ENCODE measurements around the gene ATP9A.
"Not testable (repeated sequence)": the region's sequence is repeated elsewhere in the genome, so short reads cannot be mapped to it uniquely, and the experiment has no call there.

The ATP9A gene

DNA sequence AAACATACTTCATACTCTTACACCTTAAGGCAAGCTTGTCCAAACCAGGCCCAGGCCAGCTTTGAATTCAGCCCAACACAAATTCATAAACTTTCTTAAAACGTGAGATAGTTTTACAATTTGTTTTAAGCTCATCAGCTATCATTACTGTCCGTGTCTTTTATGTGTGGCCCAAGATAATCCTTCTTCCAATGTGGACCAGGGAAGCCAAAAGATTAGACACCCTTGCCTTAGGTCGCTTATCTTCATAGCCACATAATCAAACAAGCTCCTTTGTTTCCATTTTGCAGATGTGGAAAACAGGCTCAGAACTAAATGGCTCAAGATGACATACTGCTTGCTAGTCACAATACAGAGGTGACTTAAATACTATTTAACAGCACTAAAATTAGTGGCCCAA, 28.1 kb upstream of the ATP9A start:
- no peak for DNase-seq

DNA sequence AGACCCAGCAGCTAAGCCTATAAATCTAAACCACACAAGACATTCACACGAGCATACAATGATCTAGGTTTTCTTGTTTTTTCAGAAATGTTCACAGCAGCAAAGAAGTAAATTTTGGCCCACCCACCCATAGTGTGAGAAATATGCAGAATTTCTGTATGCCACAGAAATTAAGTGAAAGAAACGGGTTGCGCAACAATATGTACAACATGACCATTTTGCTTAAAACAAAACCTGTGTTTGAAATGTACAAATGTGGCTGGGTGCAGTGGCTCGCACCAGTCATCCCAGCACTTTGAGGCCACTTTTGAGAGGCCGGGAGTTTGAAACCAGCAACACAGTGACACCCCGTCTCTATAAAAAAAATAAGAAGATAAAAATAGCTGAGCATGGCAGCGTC, 24.8 kb upstream of the ATP9A start:
- no peak for DNase-seq

DNA sequence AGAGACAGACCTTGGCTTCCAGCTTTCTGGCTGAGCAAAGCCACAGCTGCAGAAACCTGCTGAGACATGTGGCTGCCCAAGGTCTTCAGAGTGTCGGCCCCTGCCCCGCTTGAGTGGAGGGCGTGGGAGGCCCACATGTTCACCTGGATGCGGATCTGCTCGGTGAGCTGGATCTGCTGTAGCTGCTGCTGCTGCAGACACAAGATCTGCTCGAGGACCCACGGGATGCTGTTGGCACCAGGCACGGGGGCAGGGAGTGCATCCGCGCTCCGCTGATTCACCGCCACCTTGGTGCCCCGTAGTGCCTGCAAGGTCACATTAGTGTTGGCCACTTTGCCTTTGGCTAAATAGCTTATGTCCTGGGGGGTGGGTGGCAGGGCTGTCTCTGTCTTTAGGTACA, 23.4 kb upstream of the ATP9A start:
- DNase-seq = no peak

DNA sequence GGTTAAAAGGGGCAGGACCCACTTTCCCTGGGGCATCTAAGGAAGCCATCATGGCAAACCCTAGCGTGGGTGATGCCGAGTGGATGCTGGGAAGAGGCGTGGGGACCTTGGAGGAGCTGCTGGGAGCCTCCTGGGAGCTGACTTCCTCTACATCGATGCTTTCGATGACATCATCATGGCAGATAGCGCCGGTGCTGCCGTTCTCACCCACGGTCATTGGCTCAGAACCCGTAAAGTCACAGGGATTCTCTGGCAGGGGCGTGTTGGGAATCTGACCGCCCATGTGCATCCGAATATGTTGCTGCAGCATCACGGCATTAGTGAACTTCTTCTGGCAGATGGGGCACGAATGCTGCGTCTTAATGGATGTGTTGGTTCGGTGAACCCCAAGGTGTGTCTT, 22.1 kb upstream of the ATP9A start:
- no peak for DNase-seq

DNA sequence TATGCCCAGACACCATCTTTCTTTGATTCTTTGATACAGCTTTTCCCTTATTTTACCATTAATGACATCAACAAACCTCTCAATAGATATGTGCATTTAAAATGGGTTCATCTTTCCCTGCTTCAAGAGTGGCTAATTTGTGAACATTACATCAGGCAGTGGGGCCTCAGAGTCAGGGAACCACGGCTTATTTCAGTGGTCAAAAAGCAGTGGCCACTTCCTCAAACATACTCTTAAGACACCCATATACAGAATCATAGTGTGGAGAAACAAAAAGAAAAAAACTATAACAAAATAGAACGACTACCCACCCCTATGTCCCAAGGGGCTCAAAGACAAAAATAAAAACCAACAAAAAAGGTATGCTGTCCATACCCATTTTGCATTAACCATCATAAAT, 21.2 kb upstream of the ATP9A start:
- DNase-seq = no peak

DNA sequence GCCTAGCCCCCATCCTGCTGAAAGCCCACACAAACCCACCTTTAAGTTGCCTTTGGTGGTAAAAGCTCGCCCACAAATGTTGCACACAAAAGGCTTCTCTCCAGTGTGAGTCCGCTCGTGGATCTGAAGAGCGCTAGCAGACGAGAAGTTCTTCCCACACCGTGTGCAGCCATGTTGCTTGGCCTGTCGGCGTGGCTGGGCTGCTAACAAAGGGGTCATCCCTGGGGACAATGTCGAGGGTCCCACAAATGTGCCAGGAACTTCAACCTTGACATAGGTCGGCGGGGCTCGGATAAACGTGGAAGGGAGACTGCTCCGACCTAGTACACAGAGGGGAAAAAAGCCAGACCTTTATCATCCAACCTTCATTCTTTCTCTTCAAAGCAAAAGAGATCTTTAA, 20.6 kb upstream of the ATP9A start:
- DNase-seq = no peak

DNA sequence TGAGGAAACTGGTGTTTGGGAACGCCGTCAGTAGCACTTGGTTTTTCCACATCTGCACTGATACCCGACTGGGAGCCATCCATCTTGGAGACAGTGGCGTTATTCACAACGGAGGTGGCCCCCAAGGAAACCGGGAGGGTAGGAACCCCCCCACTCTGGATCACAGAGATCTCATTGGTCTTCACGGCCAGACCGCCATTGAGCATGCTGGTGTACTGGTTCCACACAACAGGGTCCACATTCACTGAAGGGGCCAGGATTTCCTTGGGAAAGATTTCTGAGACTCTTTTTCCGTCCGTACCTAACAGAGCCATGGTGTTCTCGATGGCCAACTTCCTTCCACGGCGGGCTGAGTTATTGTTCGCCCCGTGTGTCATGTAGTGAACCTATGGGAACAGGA, 16.1 kb upstream of the ATP9A start:
- no peak for DNase-seq

DNA sequence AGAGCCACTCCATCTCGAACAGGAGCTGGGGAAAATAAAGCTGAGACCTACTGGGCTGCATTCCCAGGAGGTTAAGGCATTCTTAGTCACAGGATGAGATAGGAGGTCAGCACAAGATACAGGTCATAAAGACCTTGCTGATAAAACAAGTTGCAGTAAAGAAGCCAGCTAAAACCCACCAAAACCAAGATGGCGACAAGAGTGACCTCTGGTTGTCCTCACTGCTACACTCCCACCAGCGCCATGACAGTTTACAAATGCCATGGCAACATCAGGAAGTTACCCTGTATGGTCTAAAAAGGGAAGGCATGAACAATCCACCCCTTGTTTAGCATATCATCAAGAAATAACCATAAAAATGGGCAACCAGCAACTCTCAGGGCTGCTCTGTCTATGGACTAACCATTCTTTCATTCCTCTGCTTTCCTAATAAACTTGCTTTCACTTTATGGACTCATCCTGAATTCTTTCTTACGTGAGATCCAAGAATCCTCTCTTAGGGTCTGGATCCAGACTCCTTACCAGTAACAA, 10.1 kb upstream of the ATP9A start:
- not testable (repeated sequence) for DNase-seq

DNA sequence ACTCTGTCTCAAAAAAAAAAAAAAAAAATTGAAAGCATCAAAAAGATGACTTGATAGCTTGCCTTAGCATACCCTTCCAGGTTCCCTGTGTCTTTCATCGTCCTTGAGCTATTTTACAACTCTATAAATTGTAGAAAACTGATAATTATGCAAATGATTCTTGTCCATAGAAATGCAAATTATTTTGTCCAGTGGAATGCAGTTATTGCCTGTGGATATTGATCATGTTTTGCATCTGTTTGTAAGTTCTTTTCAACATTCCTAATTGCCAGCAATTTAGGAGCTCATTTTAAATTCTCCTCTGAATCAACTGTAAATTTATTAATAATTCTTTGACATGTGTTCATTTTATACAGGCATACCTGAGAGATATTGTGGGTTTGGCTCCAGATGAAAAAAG, 7.1 kb upstream of the ATP9A start:
- no peak for DNase-seq

DNA sequence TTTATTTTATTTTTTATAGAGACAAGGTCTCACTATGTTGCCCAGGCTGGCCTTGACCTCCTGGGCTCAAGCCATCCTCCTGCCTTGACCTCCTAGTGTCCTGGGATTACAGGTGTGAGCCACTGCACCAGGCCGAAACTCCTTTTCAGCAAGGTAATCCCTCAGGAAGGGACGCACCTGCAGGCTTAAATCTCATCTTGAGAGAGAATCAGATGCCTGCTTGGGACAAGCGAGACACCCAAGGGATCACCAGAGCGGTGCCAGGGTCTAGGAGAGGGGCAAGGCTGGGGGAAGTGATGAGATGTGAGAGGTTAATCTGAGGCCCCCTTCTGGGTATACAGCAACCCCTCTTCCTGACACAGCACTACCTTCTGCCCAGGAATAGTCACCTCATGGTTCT, 4.0 kb upstream of the ATP9A start:
- DNase-seq = no peak

DNA sequence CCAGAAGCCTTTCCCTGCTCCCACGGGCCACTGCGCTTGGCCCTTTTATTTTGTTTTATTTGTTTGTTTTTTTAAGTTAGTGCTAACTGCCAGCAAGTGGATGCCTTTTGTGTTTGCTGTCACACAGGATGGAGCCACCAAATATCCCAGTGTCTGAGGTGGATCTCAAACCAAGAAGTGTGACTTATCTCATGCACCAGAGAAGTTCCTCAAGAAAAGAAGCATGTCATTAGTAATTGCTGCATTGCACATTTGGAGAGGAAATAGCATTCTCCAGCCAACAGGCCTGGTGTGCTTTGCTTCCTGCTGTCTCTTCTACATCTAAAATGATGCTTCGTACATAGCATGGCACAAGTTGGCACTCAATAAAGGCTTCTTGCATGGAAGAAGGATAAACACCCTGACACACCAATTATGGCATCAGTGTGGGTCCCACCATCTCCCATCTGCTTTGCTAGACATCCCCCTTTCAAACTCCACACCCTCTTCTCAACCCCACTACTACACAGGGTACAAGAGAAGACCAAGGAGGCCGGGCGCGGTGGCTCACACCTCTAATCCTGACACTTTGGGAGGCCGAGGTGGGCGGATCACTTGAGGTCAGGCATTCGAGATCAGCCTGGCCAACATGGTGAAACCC, 1.9 kb upstream of the ATP9A start:
- no peak for DNase-seq

DNA sequence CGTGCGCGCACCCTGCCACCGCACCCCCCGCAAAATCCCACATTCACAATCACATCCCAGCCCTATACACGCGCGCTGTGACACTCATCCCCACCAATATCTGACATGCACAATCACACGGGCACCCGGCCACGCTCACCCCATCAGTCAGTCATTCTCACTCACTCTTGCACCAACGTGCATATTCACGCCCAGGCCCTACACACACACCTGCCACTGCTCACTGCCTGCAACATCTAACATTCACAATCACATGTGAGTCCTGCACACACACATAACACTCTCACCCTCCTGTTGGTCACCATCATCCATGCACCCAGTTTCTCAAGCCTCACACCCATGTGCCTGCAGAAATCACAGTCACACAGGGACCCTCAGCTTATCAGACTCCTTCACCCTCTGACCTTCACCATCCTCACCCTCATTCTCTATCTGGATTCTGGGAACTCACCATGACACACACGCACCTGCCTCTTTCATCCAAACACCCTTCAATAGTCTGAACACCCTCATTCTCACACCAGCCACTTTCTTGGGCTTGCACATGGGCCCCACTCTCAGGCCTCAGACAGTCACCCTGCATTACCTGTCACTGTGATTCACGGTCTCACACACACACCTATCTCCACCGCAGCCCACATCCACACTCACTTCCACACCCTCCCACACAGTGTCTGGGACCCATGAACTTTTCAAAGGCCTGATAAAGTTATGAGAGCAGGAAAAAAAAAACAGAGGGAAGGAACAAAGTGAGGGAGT, 748 bp upstream of the ATP9A start:
- no peak for DNase-seq

DNA sequence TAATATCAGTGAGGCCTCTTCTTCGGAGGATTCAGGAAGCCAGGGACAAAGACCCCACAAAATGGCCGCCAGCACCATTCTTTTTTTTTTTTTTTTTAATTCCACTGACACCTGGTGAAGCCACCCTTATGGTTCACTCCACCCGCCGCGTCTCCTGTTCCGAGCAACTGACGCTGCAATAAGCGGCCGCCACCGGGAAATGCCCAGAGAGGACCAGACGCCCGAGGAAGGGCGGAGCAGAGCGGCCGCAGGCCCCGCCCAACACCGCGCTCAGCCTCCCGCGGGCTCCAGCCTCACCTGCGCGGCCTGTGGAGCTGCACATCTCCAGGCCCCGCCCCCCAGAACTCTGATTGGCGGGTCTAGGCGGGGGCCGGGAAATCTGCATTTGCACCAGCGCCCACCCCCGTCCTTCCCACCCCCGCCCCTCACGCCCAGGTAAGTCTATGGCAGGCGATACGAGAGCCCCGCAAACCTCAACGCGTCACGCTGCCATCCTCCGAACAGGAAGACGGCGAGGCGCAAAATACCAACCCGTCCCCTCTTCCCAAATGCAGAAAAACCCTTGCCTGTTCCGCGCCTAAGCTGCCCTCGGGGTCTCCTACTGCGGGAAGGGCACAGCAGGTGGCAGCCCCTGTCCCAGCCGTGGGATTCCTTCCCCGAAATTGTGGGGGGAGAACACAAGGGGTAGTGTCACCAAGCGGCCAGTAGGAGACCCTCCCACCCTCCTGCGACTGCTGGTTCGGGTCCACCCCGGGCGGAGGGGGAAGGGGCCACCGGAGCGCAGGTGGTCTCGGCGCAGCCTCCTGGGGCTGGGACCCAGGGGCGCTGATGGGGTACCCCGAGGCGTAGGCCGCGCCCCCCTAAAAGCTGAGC, 960 bp downstream of the ATP9A start:
- peak; percentile 93 for DNase-seq

DNA sequence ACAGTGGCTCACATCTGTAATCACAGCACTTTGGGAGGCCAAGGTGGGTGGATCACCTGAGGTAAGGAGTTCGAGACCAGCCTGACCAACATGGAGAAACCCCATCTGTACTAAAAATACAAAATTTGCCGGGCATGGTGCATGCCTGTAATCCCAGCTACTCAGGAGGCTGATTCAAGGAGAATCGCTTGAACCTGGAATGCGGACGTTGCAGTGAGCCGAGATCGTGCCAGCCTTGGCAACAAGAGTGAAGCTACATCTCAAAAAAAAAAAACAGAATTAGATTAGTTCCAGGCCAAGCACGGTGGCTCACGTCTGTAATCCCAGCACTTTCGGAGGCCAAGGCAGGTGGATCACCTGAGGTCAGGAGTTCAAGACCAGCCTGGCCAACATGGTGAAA, 2.8 kb downstream of the ATP9A start:
- DNase-seq = not testable (repeated sequence)

DNA sequence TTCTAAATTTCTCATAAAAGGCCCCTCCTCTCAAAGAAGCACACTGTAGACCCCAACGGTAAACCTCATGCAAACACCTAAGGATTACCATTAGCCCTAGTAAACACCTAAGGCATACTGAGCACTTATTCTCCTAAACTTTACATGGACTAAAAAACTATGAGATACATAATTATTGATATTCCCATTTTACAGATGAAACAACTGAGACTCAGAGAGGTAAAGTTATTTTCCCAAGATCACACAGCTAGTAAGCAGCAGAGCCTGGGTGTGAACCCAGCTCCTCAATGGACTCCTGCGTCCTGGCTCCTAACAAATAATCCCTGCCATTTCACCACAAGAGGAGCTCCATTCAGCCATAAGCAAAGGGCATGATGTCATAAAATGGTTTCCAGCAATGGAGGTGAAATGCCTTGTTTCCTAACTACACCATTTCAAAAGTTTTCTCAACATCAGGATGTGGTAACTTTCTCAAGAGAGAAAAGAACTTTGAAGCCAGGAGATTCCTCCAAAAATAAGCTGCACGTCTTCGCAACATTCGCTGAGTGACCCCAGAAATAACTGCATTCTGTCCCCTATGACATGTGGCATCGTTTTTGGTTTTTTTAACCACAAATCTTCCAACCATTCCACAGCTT, 4.1 kb downstream of the ATP9A start:
- no peak for DNase-seq

DNA sequence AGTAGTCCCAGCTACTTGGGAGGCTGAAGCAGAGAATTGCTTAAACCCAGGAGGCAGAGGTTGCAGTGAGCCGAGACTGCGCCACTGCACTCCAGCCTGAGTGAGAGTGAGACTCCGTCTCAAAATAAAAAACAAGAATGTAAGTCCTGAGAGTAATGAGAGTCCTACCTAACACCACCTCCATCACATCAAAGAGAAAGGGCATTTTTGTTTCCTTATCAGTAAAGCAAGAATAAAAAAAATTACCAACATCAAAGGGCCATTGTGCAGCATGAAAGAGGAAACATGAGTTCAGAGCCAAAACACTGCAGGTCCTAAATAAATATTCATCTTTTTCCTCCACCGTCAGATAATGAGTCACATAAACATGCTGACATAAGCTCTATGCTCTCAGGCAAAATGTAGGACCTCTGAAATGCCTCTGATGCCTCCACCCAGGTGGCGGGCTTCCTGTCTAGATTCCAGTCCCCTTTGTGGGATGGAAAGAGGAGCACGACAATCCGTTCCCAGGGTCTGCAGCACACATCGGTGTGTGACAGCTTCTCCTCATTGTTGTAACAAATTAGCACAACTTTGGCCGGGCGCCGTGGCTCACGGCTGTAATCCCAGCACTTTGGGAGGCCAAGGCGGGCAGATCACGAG, 7.2 kb downstream of the ATP9A start:
- no peak for DNase-seq

DNA sequence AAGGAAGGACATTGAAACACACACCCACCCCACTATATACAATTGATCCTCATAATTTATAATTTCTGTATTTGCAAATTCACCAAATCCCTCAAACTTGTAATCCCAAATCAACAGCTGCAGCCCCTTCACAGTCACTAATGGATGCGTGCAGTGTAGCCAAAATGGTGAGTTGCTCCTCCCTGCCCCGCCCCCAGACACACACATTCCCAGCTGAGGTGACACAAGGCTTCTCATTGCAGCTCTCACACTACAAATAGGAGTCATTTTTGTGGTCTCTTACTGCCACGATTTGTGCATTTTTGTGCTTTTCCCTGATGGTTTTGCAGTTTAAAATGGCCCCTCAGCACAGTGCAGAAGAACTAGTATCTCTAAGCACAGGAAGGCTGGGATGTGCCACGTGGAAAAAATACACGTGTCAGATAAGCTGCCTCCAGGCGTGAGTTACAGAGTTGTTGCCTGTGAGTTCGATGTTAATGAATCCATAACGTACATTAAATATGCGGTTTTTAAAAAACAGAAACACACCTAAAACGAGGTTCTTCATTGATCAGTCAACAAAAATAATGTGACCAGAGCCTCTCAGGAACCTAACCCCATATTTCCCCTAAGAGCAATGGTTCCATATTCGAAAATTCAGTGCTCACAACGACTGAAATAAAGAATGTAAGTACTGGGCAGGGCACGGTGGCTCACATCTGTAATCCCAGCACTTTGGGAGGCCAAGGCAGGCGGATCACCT, 8.2 kb downstream of the ATP9A start:
- no peak for DNase-seq

DNA sequence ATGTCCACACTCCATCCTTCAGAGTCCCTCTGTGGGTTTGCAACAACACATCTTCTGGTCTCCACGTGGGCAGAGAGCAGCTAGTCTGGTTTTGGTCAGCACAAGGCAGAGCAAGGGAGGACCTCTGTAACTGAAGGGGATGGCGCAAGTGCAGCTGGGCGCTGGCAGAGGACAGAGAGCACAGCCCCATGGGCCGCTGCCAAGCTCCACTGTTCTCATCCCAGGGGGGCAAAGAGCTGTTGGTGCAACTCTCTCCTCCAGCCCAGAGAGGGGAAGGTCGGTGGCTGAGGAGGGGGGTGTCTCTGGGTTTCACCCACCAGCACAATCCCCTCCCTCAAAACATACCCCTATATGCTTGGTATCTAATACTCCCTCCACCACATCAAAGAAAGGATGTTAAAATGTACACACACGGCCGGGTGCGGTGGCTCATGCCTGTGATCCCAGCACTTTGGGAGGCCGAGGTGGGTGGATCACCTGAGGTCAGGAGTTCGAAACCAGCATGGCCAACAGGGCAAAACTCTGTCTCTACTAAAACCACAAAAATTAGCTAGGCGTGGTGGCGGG, 9.1 kb downstream of the ATP9A start:
- no peak for DNase-seq

DNA sequence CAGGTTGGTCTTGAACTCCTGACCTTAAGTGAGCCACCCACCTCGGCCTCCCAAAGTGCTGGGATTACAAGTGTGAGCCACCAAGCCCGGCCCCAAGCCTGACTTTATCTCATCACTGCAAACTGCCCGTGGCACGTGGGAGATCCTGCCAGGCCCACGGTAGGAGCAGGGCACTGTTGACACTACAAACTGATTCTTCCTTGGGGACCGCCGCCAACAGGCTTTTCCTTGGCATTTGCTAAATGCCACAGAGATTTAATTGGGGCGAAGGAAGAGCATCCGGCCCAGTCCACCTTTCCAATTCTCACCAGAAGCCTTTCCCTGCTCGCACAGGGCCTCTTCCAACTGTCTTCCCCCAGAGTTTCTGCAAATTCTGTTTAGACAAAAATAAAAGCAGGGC, 11.0 kb downstream of the ATP9A start:
- DNase-seq = no peak

DNA sequence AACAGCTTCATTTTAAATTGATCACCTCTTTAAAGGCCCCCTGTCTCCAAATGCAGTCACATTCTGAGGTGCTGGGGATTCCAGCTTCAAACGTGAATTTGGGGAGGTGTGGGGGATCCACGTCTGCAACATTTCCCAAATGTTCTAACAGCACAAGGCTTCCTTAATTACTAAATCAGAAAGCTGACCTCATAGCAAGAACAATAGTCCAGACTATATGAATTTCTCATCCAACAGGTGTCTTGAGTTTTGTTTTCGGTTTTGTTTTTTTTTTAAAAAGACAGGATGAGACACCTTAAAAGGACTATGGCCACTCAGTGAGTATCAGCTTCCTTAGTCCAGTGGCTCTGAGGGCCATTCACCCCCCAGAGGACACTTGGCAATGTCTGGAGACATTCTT, 11.5 kb downstream of the ATP9A start:
- DNase-seq = no peak

DNA sequence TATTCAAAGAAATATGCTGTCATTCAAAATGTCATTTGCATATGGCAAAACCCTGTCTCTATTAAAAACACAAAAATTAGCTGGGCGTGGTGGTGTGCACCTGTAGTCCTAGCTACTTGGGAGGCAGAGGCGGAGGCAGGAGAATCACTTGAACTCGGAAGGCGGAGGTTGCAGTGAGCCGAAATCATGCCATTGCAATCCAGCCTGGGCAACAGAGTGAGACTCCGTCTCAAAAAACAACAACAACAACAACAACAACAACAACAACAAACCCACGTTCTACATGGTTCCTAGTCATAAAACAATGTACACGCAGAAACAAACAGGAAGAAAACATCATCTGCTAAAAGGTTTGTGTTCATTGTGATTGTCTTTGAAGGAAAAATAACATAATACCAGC, 15.0 kb downstream of the ATP9A start:
- not testable (repeated sequence) for DNase-seq
